B cell (primary cell): Measurements from ENCODE around the gene CCDC91. TPM values are rescaled to one million over a fixed set of nuclear protein-coding genes. Genes with fewer than 3 reads are reported as not detected.

Experiments
- ATAC-seq: fragments of 200-7000 bp; cut with Tn5 transposase; one replicate; pipeline ENCODE4 v1.10.0; 2021; ENCODE audit warnings: low read depth, mild to moderate bottlenecking, moderate number of reproducible peaks, moderate library complexity
- CTCF ChIA-PET: fragments of 350-600 bp; sonication (Branson Sonifier 250); formaldehyde crosslinking; loops from one replicate; lab custom pipeline; 2021; ENCODE audit warnings: antibody characterized with exemption, inconsistent platforms; lab: Charles Lee
- POLR2A ChIA-PET: fragments of 350-600 bp; sonication (Branson Sonifier 250); formaldehyde crosslinking; loops from one replicate; lab custom pipeline; 2021; ENCODE audit warnings: antibody characterized with exemption; lab: Charles Lee
- DNase-seq: peaks from one replicate; pipeline ENCODE4 v3.0.0; 2013
- H2AFZ ChIP-seq: 2 replicates; pipeline ENCODE4 v1.6.1; 2012; ENCODE audit warnings: mild to moderate bottlenecking, low read depth, low read length; ENCODE audit not compliant: insufficient read depth, poor library complexity, severe bottlenecking
- H3K27ac ChIP-seq, 2 donors: 1 replicate in 1 of 2; 2 replicates in 1 of 2; pipeline ENCODE4 v1.5.1; 2012 to 2013; ENCODE audit warnings: low read length in 2 of 2, mild to moderate bottlenecking in 2 of 2, moderate library complexity in 1 of 2
- H3K27me3 ChIP-seq, 4 experiments: fragments of 200-600 bp in 1 of 4; sonication (generic) in 1 of 4; replicated peaks in 1 of 4; 1 replicate in 2 of 4; 2 replicates in 2 of 4; pipeline versions ENCODE4 v1.6.1 to v1.7.0; 2013 to 2016; ENCODE audit warnings: low read length in 3 of 4, mild to moderate bottlenecking in 2 of 4, mixed read lengths in 1 of 4, moderate library complexity in 1 of 4; ENCODE audit not compliant: insufficient read depth in 4 of 4, control insufficient read depth in 3 of 4; ENCODE audit errors: control extremely low read depth in 1 of 4
- H3K36me3 ChIP-seq, 2 experiments: replicated peaks in 1 of 2; 1 replicate in 1 of 2; 2 replicates in 1 of 2; pipeline versions ENCODE4 v1.6.1 to v1.7.1; 2013; ENCODE audit warnings: low read length in 1 of 2; ENCODE audit not compliant: insufficient read depth in 2 of 2, control insufficient read depth in 1 of 2; ENCODE audit errors: control extremely low read depth in 1 of 2, extremely low read depth in 1 of 2
- H3K4me1 ChIP-seq, 2 donors: fragments of 200-600 bp in 1 of 2; sonication (generic) in 1 of 2; 1 replicate in 1 of 2; 2 replicates in 1 of 2; pipeline versions ENCODE4 v1.5.1 to v1.6.1; 2013 to 2017; ENCODE audit warnings: low read length in 2 of 2; ENCODE audit not compliant: control insufficient read depth in 2 of 2, insufficient read depth in 2 of 2
- H3K4me2 ChIP-seq: replicated peaks from 2 replicates; pipeline ENCODE3; 2012; ENCODE audit warnings: mild to moderate bottlenecking, low read depth, low read length; ENCODE audit not compliant: poor library complexity, severe bottlenecking
- H3K4me3 ChIP-seq, 5 experiments: fragments of 200-600 bp in 1 of 5; sonication (generic) in 1 of 5; 1 replicate in 3 of 5; 2 replicates in 2 of 5; pipeline versions ENCODE4 v1.5.1 to v1.7.0; 2011 to 2016; ENCODE audit warnings: low read length in 4 of 5, mild to moderate bottlenecking in 4 of 5, low read depth in 2 of 5, control low read depth in 1 of 5, moderate library complexity in 1 of 5; ENCODE audit not compliant: insufficient read depth in 1 of 5; ENCODE audit errors: control extremely low read depth in 1 of 5, extremely low read depth in 1 of 5
- H3K79me2 ChIP-seq: fragments of 200-600 bp; sonication (generic); one replicate; pipeline ENCODE4 v1.6.0; 2016; ENCODE audit warnings: low read length; ENCODE audit not compliant: control insufficient read depth, insufficient read depth
- H3K9ac ChIP-seq: fragments of 200-600 bp; sonication (generic); 2 replicates; pipeline ENCODE4 v1.6.1; 2017; ENCODE audit warnings: mild to moderate bottlenecking, low read length, moderate library complexity
- H3K9me3 ChIP-seq, 3 donors: one replicate each; pipeline versions ENCODE4 v1.6.1 to v1.7.1; 2013; ENCODE audit warnings: low read length in 2 of 3; ENCODE audit not compliant: control insufficient read depth in 2 of 3, insufficient read depth in 1 of 3; ENCODE audit errors: control extremely low read depth in 1 of 3
- H4K20me1 ChIP-seq: 2 replicates; pipeline ENCODE4 v1.6.0; 2012; ENCODE audit warnings: mild to moderate bottlenecking, low read length; ENCODE audit not compliant: insufficient read depth, control insufficient read depth, poor library complexity, severe bottlenecking
- H3K27ac Mint-ChIP-seq: one replicate; pipeline ENCODE4 v1.8.0; 2021; ENCODE audit warnings: mixed read lengths
- H3K27me3 Mint-ChIP-seq: one replicate; pipeline ENCODE4 v1.8.0; 2021; ENCODE audit warnings: mixed read lengths
- H3K4me1 Mint-ChIP-seq: one replicate; pipeline ENCODE4 v1.8.0; 2021; ENCODE audit warnings: mixed read lengths
- H3K4me3 Mint-ChIP-seq: one replicate; pipeline ENCODE4 v1.8.0; 2021; ENCODE audit warnings: mixed read lengths
- H3K9me3 Mint-ChIP-seq: one replicate; pipeline ENCODE4 v1.8.0; 2022; ENCODE audit warnings: mixed read lengths; ENCODE audit not compliant: insufficient read depth
- CTCF ChIP-seq: fragments of 200-600 bp; IDR thresholded peaks from one replicate; pipeline ENCODE4 v1.8.0; 2022; ENCODE audit warnings: antibody characterized with exemption, mild to moderate bottlenecking
- EZH2 ChIP-seq: IDR thresholded peaks from 2 replicates; pipeline ENCODE4 v1.6.1; 2012; ENCODE audit warnings: borderline replicate concordance, low read depth, mild to moderate bottlenecking, moderate library complexity, low read length; ENCODE audit not compliant: insufficient read depth, poor library complexity, severe bottlenecking
- WGBS: methylation state at CpG from one replicate; pipeline ENCODE4 v1.1.5; 2013; ENCODE audit warnings: missing lambda C conversion rate; ENCODE audit not compliant: insufficient coverage; 5-methylcytosine and 5-hydroxymethylcytosine counted together
- intact Hi-C: fragments of 100-400 bp; cut with micrococcal nuclease; formaldehyde crosslinking; loops from one replicate; pipeline ENCODE4 v1.10.0; 2022
- polyA plus RNA-seq: library from polyadenylated mRNA; depleted of rRNA; stranded (reverse); fragments of >200 nt; gene quantifications from 2 replicates; pipeline ENCODE4 v1.2.3, GENCODE V29; 2012
- total RNA-seq, 2 donors: library from RNA; stranded (reverse); fragments of 120-200 nt in 1 of 2; gene quantifications; 1 replicate in 1 of 2; 2 replicates in 1 of 2; pipeline versions ENCODE4 v1.2.3 to v1.2.4, GENCODE V29; 2013 to 2022

CCDC91 gene
- total and polyA plus RNA-seq, 2 donors (not counting 1 experiment from before 2014, with no cell fraction given) = 10.9 to 64.8 TPM

- ATAC-seq (no peak), DNase-seq (no peak)
- H3K27ac Mint-ChIP-seq = no peak overlapping the region
- ChIA-PET POLR2A (no interaction called here), CTCF (no interaction called here)
- Histone ChIP-seq H4K20me1 (no peaks in the 10 kb centered on the region), H3K4me3 (no peak overlapping the region), H3K4me2 (no peak overlapping the region), H3K9ac (no peak overlapping the region), H3K4me1 (no peaks in the 10 kb centered on the region), H3K27ac (no peak overlapping the region), H3K9me3 (no peaks in the 10 kb centered on the region), H3K27me3 (no peaks in the 10 kb centered on the region), H3K36me3 (peaks cover 0 to 3% of the 10 kb centered on the region in 2 experiments), H2AFZ (no peak overlapping the region), H3K79me2 (no peaks in the 10 kb centered on the region)
- TF ChIP-seq CTCF (no peak), EZH2 (no peak)
- no peaks in the 10 kb centered on the region for H3K4me1 Mint-ChIP-seq
- no peaks in the 10 kb centered on the region for H3K27me3 Mint-ChIP-seq
- WGBS = no CpG with 5 or more reads among the region's 4 CpGs
- H3K4me3 Mint-ChIP-seq = no peak overlapping the region
- intact Hi-C loops = no loop called here
- H3K9me3 Mint-ChIP-seq = no peaks in the 10 kb centered on the region
These were observed 251.8 kb downstream of the CCDC91 start for GRCh38 chr12:28442101-28442500.

- Histone ChIP-seq H3K4me2 (no peak overlapping the region), H3K27ac (no peak overlapping the region), H2AFZ (no peak overlapping the region), H3K9me3 (no peaks in the 10 kb centered on the region), H3K36me3 (peaks cover 0 to 3% of the 10 kb centered on the region in 2 experiments), H3K4me3 (no peak overlapping the region), H4K20me1 (no peaks in the 10 kb centered on the region), H3K27me3 (no peaks in the 10 kb centered on the region), H3K9ac (no peak overlapping the region), H3K4me1 (no peaks in the 10 kb centered on the region), H3K79me2 (no peaks in the 10 kb centered on the region)
- H3K4me3 Mint-ChIP-seq = no peak overlapping the region
- intact Hi-C loops = no loop called here
- no peaks in the 10 kb centered on the region for H3K27me3 Mint-ChIP-seq
- H3K27ac Mint-ChIP-seq = no peak overlapping the region
- H3K4me1 Mint-ChIP-seq = no peaks in the 10 kb centered on the region
- DNase-seq (no peak), ATAC-seq (no peak)
- no peaks in the 10 kb centered on the region for H3K9me3 Mint-ChIP-seq
- ChIA-PET CTCF (no interaction called here), POLR2A (no interaction called here)
- TF ChIP-seq CTCF (no peak), EZH2 (no peak)
These were observed 253.1 kb downstream of the CCDC91 start for GRCh38 chr12:28443337-28443736.
